ENCODE measurements around the gene DISC1.

DNA sequence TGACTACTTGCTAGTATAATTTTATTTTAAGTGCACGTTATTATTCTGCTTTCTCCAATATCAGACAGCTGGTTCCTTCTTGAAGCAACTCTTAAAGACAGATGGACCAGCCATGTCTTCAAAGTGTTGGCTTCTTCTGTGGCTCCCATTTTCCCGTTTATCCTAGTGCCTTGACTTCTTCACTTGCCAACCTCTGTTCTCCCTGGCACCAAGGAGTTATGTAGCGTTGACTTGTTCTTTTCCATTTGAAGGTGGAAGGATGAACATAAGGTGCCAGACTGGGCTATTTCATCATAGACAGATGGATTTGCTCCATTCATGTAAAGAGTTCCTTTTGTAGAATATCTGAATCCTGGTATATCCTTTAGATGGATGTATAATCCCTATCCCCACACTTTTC is 260.6 kb downstream of the DISC1 start:
- TF ChIP-seq CEBPB (IDR thresholded peaks at IDR 0.05) (no peak), MAX (IDR thresholded peaks at IDR 0.05) (no peak), RAD21 (IDR thresholded peaks at IDR 0.05; ENCODE audit: low read depth) (no peak), ZBTB7A (IDR thresholded peaks at IDR 0.05; ENCODE audit: low read depth) (no peak), YY1 (IDR thresholded peaks at IDR 0.05; ENCODE audit: low read depth) (no peak), TAF1 (IDR thresholded peaks at IDR 0.05; ENCODE audit: low read depth) (no peak)

Measured in Ishikawa (cell line).